ENCODE measurements around the gene MAGEC3.

DNA sequence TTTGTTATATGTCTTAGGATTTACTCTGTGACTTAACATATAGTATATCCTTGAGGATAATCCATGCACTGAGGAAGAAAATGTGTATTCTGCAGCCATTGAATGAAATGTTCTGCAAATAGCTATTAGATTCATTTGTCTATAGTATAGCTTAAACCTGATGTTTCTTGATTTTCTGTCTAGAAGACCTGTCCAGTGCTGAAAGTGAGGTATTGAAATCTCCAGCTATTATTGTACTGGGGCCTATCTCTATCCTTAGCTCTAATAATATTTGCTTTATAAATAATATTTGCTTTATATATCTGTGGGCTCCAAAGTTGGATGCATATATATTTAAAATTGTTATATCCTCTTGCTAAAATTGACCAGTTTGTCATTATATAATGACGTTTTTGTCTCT lies 26.7 kb upstream of the MAGEC3 start:
- TF ChIP-seq, protein P1, sequence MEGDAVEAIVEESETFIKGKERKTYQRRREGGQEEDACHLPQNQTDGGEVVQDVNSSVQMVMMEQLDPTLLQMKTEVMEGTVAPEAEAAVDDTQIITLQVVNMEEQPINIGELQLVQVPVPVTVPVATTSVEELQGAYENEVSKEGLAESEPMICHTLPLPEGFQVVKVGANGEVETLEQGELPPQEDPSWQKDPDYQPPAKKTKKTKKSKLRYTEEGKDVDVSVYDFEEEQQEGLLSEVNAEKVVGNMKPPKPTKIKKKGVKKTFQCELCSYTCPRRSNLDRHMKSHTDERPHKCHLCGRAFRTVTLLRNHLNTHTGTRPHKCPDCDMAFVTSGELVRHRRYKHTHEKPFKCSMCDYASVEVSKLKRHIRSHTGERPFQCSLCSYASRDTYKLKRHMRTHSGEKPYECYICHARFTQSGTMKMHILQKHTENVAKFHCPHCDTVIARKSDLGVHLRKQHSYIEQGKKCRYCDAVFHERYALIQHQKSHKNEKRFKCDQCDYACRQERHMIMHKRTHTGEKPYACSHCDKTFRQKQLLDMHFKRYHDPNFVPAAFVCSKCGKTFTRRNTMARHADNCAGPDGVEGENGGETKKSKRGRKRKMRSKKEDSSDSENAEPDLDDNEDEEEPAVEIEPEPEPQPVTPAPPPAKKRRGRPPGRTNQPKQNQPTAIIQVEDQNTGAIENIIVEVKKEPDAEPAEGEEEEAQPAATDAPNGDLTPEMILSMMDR (IDR thresholded peaks at IDR 0.05): no peak
- no peak for TF ChIP-seq EP300 (IDR thresholded peaks at IDR 0.05)
